MCF 10A (cell line): Measurements from ENCODE around the gene FXYD5. TPM values are rescaled to one million over a fixed set of nuclear protein-coding genes. Genes with fewer than 3 reads are reported as not detected.

Experiments
- BruUV-seq: library from RNA; stranded (reverse); fragments of 400-500 nt; replicated peaks from 2 replicates; lab custom pipeline; 2021; lab: Mats Ljungman, UMichigan
- CTCF ChIA-PET: fragments of 300-600 bp; sonication (Branson Sonifier 250); formaldehyde crosslinking; extraction: SDS; loops from one replicate; lab custom pipeline; 2021; ENCODE audit warnings: antibody characterized with exemption, inconsistent platforms; lab: Yijun Ruan, JAX
- POLR2A ChIA-PET: fragments of 300-600, 350-650 bp; sonication (Branson Sonifier 250); formaldehyde crosslinking; extraction: SDS; loops from one replicate; lab custom pipeline; 2020; ENCODE audit warnings: antibody characterized with exemption, inconsistent platforms; lab: Yijun Ruan, JAX
- DNase-seq: peaks from one replicate; pipeline ENCODE4 v3.0.0-alpha.2; 2018; ENCODE audit not compliant: unreplicated experiment
- H3K27ac Mint-ChIP-seq: one replicate; pipeline ENCODE4 v1.8.0; 2022; ENCODE audit warnings: mild to moderate bottlenecking, low read depth, mixed read lengths; ENCODE audit not compliant: unreplicated experiment
- H3K27me3 Mint-ChIP-seq: one replicate; pipeline ENCODE4 v1.8.0; 2022; ENCODE audit warnings: mixed read lengths; ENCODE audit not compliant: insufficient read depth, unreplicated experiment
- H3K36me3 Mint-ChIP-seq: one replicate; pipeline ENCODE4 v1.8.0; 2022; ENCODE audit warnings: mild to moderate bottlenecking, moderate library complexity, mixed read lengths; ENCODE audit not compliant: insufficient read depth, unreplicated experiment
- H3K4me1 Mint-ChIP-seq: one replicate; pipeline ENCODE4 v1.8.0; 2022; ENCODE audit warnings: mixed read lengths; ENCODE audit not compliant: insufficient read depth, unreplicated experiment
- H3K4me3 Mint-ChIP-seq: one replicate; pipeline ENCODE4 v1.8.0; 2022; ENCODE audit warnings: mild to moderate bottlenecking, moderate library complexity, mixed read lengths; ENCODE audit not compliant: unreplicated experiment
- H3K9me3 Mint-ChIP-seq: one replicate; pipeline ENCODE4 v1.8.0; 2022; ENCODE audit warnings: mixed read lengths; ENCODE audit not compliant: unreplicated experiment
- CTCF ChIP-seq: fragments of 200-600 bp; IDR thresholded peaks from one replicate; pipeline ENCODE4 v1.8.0; 2022; ENCODE audit warnings: antibody characterized with exemption, mild to moderate bottlenecking; ENCODE audit not compliant: unreplicated experiment
- intact Hi-C: fragments of 100-400 bp; cut with micrococcal nuclease; formaldehyde crosslinking; loops from 2 replicates; pipeline ENCODE4 v1.14.1; 2022
- total RNA-seq: library from RNA; stranded (reverse); gene quantifications from 2 replicates; pipeline ENCODE4 v1.2.3, GENCODE V29; 2022

FXYD5 gene
- total RNA-seq, 1 experiment from 2014 or later = 150 TPM

GRCh38 chr19:35207391-35207871 lies 52.9 kb downstream of the FXYD5 start:
- CTCF ChIA-PET = interaction anchor here (0.6 kb wide), 1 partner anchor 53 kb away, joined by 3 read pairs; no protein-coding TSS in a partner anchor
- Mint-ChIP-seq H3K4me1 (no peaks in the 10 kb centered on the region), H3K4me3 (no peak overlapping the region), H3K9me3 (no peaks in the 10 kb centered on the region), H3K27me3 (no peaks in the 10 kb centered on the region), H3K36me3 (no peaks in the 10 kb centered on the region), H3K27ac (no peak overlapping the region)
- DNase-seq = no peak
- TF ChIP-seq CTCF = no peak
- no TSS peak for BruUV-seq
- POLR2A ChIA-PET = no interaction called here
- intact Hi-C loops = no loop called here

- TF ChIP-seq CTCF = no peak
- intact Hi-C loops = no loop called here
- H3K4me3 Mint-ChIP-seq = no peak overlapping the region
- no peak for DNase-seq
- no peaks in the 10 kb centered on the region for H3K9me3 Mint-ChIP-seq
- H3K27me3 Mint-ChIP-seq = no peaks in the 10 kb centered on the region
- POLR2A ChIA-PET = no interaction called here
- CTCF ChIA-PET = no interaction called here
- no peaks in the 10 kb centered on the region for H3K4me1 Mint-ChIP-seq
- BruUV-seq = no TSS peak
- H3K27ac Mint-ChIP-seq = no peak overlapping the region
- H3K36me3 Mint-ChIP-seq = no peaks in the 10 kb centered on the region
These were observed 53.6 kb downstream of the FXYD5 start for GRCh38 chr19:35208121-35208520.

DNA sequence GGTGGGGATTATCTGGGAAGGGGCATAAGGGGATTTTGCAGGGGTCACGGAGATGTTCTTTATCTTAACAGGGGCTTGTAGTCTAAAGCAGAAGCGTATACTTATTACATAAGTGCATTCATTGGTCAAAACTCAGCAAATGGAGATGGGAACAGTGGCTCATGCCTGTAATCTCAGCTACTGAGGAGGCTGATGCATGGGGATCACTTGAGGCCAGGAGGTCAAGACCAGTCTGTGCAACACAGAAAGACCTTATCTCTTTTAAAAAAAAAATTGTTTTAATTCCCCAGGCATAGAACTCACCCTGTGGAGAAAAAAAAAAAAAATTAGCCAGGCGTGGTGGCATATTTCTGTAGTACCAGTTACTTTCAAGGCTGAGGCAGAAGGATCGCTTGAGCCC lies 55.1 kb downstream of the FXYD5 start:
- Mint-ChIP-seq H3K36me3 (no peaks in the 10 kb centered on the region), H3K9me3 (no peaks in the 10 kb centered on the region), H3K27me3 (no peaks in the 10 kb centered on the region), H3K4me3 (no peak overlapping the region), H3K27ac (no peak overlapping the region), H3K4me1 (no peaks in the 10 kb centered on the region)
- no peak for TF ChIP-seq CTCF
- ChIA-PET CTCF (interaction anchor here (0.7 kb wide), 1 partner anchor 308 kb away, joined by 3 read pairs; no protein-coding TSS in a partner anchor), POLR2A (no interaction called here)
- intact Hi-C loops = no loop called here
- DNase-seq = no peak
- no TSS peak for BruUV-seq

DNA sequence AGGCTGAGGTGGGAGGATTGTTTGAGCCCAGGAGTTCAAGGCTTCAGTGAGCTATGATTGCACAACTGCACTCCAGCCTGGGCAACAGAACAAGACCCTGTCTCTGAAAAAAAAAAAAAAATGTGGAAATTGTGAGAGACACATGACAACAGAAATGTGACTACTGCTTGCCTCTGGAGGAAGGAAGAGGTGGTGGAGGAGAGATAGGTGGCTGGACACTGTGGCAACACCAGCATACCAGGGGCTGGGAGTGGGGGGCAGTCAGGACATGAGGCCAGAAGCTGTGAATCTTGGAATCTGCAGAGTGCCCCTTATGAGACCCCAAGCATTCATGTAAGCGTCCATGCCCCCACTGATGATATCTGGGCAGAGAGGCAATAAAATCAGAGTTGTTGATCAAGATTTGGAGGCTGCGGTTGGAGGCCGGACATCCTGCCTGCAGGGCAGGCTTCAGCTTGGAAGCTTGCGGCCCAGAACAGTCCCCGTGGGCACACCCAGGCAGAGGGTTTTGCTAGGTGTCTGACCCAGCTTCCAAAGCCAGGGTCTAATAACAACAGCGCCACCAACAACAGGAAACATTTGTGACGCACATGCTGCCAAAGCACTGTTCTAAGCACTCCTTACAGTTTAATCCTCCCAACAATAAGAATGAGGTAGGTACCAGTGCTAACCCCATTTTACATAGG lies 57.2 kb downstream of the FXYD5 start:
- CTCF ChIA-PET = interaction anchor here (0.7 kb wide), 1 partner anchor 145 kb away, joined by 3 read pairs; no protein-coding TSS in a partner anchor
- no peaks in the 10 kb centered on the region for H3K36me3 Mint-ChIP-seq
- no peak for TF ChIP-seq CTCF

More for the DNA sequence above, 57.2 kb downstream of the FXYD5 start:
- Mint-ChIP-seq H3K27me3 (no peaks in the 10 kb centered on the region), H3K4me3 (no peak overlapping the region), H3K4me1 (no peaks in the 10 kb centered on the region), H3K9me3 (no peaks in the 10 kb centered on the region), H3K27ac (no peak overlapping the region)
- intact Hi-C loops = no loop called here
- DNase-seq = no peak
- POLR2A ChIA-PET = no interaction called here
- BruUV-seq = no TSS peak
